NK-92 treated with Interleukin-12 subunit alpha and Interleukin-12 subunit beta, amount 100 ng/mL, for 24 hours (cell line): ENCODE measurements around the gene CREBRF.
"Not testable (repeated sequence)": the region's sequence is repeated elsewhere in the genome, so short reads cannot be mapped to it uniquely, and the experiment has no call there.

Source experiments
- DNase-seq: peaks from one replicate; lab custom pipeline; 2025; lab: John Stamatoyannopoulos, UW

CREBRF gene

DNA sequence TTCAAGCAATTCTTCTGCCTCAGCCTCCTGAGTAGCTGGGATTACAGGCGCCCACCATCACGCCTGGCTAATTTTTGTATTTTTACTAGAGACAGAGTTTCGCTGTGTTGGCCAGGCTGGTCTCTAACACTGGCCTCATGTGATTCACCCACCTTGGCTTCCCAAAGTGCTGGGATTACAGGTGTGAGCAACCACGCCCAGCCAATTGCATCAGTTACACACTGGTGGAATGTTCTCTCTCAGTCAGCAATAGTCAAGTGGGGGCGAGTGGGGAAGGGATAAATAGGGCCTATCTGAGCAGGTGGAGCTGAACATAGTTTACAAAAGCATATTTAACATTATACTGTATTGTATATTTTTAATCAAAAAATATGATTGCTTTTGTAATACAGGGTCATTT lies 98.5 kb downstream of the CREBRF start:
- not testable (repeated sequence) for DNase-seq

DNA sequence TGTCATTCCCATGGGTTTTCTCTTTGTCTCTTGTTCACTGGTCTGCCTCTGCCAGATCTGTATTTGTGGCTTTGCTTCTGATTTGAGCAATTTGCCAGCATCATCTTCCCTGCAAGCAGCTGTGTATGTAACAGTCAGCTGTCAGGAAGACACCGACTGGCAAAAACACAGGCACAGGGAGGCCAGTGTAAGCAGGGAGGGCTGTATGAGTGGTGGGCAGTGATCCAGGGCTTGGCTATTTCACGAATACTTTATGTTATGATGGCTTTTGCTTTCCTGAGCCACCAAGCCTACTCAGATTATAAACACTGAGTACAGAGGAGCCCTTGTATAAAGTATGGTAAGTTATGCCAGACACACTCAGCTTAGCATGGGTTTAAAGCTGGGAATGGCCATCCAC lies 99.8 kb downstream of the CREBRF start:
- no peak for DNase-seq

DNA sequence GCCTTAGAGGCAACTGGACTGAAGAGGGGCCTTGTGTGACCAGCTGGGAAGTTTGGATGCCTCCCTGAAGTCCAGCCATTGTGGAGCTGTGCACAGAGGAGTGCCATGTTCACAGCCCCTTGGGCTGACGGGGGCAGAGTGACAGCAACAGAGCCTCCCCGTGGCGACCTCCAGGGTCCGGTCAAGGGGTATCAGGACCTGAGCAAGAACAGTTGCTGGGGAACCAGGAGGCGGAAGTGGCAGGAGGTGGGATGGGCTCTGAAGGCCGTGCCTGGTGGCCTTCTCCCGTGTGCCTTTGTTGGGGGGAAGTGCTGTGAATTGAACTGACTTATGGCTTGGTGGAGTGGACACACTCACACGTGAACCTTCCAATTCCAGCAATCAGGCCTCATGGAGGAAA lies 102.2 kb downstream of the CREBRF start:
- no peak for DNase-seq

DNA sequence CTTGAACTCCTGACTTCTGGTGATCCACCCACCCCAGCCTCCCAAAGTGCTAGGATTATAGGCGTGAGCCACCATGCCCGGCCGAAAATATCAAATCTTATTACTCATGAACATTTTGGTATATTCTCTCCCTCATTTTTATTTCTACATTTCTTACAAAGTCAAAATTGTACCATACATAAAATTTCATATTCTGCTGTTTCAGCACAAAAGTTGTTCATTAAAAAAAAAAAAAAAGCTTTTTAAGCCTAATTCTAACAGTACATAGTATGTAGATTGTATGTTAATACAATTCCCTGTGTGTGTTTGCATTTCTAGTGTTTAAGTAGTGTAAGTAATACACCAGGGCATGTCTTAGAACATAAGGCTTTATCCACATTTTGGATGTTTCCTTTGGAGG lies 103.1 kb downstream of the CREBRF start:
- no peak for DNase-seq

DNA sequence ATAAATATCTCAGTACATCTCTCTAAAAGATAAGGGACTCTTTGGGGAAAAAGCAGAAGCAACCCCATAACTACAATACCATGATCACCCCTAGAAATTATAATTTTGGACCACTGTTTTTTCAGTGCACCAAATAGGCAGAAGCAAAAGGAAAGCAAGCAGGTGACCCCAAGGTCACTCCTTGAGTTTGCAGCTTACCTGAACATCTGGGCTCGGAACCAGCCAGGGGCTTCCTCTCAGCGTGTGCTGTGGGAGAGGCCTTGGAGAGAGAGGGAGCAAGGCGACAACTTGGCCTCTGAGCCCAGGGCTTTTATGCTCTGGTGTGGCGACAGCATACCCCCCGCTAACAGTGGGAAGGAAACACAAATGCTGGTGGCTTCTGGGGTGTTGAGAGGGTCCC lies 105.0 kb downstream of the CREBRF start:
- DNase-seq: no peak

DNA sequence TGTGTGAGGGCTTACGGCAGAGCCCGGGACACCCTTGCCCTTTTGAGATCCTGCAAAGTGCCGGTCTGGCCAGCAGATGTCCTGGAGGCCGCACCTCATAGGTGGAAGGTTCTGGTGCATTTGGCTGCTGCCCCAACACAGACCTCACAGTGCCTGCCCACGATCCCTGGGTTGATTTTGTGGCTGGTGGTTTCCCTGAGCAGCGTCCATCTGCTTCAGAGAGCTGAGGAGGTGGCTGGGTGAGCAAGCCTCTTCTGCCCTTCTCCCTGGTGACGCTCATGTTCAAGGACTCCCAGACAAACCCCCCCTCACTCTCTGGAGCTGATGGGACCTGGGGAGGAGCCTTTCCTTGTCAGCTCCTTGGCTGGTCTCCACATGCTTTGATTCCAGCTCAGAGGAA lies 107.1 kb downstream of the CREBRF start:
- DNase-seq: no peak

DNA sequence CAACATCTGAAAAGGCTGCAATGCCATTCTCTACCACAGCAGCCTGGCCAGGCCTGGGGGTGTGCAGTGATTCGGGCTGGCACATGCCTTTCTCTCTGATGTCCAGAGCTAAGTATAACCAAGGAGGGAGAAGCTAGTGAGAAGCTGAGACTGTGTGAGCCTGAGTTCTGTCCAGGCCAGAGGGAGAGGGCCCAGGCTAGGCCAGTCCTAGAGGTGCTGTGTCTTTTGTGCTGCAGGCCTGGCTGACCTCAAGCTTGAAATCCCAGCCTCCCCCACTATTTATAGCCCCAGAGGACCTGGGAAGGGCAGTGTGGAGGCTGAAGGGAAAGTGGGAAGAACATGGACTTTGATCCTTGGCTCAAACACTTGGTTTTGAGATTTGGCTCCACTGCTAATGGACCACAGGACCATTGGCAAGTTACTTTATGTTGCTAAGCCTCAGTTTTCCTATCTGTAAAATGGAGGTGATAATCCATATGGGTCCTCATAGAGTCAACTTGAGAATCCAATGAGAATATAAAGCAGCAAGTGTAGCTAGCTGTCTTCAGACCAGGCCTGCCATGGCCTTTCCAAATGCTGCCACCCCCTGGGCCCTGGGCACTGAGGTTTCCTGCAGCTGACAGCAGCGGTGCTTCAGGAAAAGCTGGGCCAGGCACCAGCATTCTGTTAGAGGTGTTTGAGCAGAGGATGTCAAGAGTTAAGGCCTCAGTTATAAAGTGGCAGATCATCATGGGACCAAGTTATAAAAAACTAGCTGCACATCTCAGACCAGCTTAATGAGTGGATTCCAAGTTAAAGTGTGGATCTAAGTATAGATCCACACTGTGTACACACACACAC lies 109.2 kb downstream of the CREBRF start:
- no peak for DNase-seq

DNA sequence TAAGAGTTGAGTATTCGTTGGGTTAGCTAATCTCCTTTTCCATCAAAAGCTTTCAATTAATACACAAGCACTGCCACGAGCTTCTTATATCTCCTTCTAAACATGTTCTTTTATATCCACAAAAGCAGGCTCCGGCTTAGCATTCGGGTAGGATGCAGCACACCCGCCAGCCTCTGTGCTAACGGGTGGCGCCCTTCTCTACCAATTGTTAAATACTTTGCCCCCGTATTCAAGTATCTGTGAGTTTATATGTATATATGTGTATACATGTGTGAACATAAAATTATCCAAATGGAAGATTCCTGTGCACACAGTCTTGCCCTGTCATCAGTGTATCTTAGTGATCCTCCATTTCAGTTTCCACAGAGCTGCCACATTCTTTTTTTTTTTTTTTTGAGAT lies 116.0 kb downstream of the CREBRF start:
- DNase-seq: no peak

DNA sequence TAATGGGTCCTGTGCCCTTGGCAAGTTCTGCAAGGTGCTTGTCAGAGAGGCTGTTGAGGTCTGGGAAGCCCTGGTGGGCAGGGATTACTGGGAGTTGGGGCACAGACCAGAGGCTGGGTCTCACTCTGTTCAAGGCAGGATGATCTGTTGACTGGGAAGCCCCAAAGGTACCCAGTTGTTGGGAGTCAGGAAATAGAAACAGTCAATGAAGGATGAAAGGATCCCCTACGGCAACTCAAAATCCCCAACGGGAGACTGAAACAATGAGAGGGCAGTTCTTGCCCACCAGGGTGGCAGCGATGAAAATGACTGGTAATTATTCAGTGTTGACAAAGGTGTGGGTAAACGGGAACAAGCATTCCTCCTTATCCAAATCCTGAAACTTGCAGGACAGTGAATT lies 119.4 kb downstream of the CREBRF start:
- no peak for DNase-seq

DNA sequence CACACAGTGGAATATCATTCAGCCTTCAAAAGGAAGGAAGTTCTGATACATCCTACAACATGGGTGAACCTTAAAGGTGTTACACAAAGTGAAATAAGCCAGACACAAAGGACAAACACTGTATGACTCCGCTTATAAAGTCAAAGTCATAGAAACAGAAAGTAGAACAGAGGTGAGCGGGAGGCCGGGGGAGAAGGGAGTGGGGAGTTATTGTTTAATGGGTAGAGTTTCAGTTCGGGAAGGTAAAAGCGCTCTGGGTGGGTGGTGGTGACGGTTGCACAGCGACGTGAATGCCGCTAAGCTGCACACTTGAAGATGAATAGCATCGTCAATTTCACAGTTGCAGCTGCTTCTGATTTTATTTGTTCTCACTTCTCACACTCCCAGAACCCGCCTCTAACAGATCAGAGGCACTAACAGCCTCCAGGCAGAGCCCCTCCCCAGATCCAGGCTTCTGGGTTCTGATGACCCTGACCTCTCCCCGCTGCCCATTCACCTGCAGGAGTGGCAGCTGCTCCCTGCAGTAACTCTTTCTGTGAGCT lies 122.3 kb downstream of the CREBRF start:
- DNase-seq: no peak

DNA sequence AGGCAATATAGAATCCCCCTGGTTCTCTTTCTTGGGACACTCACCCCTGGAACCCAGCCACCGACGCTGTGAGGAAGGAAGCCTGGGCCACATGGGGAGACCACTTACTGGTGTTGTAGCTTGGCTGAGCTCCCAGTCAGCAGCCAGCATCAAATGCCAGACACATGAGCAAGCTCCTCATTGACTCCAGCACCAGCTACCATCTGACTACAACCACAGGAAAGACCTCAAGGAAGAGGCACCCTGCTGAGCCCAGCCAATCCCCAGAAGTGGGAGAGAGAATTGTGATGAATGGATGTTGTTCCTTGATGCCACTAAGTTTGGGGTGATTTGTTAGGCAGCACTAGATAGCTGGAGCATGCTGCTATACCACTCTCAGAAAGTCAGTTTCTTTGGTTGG lies 124.2 kb downstream of the CREBRF start:
- no peak for DNase-seq

DNA sequence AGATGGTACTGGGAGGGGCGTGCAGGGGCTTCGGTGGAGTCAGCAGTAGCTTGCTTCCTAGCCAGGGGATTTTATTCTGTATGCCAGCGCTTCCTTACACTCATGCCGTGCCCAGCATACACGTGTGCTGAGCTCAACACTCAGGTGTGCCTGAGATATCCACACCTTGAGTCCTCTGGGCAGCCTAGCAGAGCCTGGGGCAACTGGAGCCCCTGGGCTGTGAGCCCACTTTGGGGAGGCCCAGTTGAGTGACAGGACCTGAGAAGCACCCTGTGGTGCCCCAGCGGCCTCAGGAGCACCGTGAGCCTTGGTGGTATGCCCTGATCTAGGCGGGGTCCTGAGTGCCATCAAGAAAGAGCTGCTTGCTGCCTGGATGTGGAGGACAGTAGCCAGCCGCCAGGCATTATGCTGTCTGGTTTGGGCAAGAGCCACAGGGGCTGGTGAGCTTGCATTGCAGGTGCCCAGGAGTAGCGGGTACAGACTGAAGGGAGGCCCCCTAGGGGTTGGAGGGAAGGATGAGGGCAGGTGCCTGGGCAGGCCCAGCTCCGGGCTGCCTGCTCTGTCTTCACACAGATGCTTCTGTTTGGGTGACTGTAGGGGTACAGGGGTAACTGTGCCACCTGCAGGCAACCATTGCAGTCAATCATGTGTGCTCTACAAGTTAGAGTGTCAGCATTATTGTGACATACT lies 131.0 kb downstream of the CREBRF start:
- no peak for DNase-seq

DNA sequence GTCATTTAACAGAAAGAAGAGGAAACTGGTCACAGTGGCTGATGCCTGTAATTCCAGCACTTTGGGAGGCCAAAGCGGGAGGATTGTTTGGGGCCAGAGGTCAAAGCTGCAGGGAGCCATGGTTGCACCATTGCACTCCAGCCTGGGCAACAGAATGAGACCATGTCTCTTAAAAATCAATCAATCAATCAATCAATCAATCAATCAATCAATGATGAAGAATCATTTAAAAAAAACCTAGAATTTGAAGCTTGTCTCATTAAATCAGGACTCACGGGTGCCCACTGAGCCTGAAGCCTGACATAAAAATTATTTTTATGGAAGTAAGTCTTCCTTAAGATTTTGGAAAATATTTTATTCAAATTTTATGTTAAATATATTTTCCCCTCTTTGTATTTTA lies 132.1 kb downstream of the CREBRF start:
- DNase-seq: no peak
